HG03045 (cell line): ENCODE results near the gene CPLX3.

ENCODE experiments used
- ATAC-seq: cut with Tn5 transposase; IDR thresholded peaks from one replicate; pipeline ENCODE4 v1.9.1; 2021; ENCODE audit warnings: mild to moderate bottlenecking, moderate library complexity; ENCODE audit not compliant: unreplicated experiment

Gene CPLX3

GRCh38 chr15:74869726-74870407 is 43.4 kb downstream of the CPLX3 start:
- ATAC-seq = peak; percentile 43

DNA sequence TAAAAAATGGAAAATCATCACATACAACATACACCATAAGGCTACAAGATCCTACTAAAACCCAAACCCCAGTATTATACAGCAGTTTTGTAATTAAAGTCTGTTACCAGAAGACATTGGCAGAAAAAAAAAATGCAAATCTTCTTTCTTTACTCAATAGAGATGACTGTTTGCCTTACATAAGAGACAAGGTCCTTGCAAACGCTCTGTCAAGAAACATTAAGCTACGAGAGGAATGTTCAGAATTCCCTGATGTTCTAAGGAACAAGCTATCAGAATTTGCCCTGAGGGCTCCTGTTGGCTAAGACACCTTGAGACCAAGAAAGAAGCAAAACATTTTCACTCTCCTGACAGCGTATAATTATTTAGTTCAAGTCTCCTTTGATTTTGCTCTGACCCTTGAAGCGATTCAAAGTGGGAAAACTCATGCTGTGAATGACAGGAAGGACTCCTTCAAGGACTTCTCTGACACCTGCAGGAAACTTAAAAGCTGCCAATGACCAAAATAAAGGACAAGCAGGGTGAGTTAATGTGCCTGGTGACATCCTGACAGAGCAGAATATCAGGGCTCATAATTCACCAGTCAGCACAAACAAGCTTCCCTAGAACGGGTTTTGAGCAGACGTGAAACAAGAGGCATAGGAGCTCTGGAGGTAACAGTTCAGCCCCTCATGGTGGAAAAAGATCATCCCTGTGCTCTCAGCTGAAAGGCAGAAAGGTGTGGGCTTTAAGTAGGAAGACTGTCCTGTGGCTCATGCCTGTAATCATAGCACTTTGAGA is 44.2 kb downstream of the CPLX3 start:
- ATAC-seq = no peak

DNA sequence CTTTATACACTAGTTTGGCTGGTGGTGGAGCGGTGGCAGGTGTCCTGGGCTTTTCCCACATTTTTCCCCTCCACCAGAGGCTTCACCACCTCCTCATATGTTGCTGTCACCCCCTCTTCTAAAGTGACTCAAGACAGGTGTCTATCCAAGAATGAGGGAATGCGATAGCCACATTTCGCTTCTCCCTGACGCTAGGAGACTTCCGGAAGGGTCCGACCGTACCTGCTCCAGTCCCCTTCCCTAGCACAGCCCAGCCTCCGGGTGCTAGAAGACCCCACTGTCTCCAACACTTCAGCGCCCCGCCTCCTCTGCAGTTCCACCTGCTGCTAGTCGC is 46.2 kb downstream of the CPLX3 start:
- no peak for ATAC-seq

- peak; percentile 82 for ATAC-seq
Measured at GRCh38 chr15:74873036-74873755, 46.8 kb downstream of the CPLX3 start, which contains the start of gene SCAMP2. Gene SCAMP2 (minus strand): TSS chr15:74873365. CDS start chr15:74873255, 110 bp downstream.

DNA sequence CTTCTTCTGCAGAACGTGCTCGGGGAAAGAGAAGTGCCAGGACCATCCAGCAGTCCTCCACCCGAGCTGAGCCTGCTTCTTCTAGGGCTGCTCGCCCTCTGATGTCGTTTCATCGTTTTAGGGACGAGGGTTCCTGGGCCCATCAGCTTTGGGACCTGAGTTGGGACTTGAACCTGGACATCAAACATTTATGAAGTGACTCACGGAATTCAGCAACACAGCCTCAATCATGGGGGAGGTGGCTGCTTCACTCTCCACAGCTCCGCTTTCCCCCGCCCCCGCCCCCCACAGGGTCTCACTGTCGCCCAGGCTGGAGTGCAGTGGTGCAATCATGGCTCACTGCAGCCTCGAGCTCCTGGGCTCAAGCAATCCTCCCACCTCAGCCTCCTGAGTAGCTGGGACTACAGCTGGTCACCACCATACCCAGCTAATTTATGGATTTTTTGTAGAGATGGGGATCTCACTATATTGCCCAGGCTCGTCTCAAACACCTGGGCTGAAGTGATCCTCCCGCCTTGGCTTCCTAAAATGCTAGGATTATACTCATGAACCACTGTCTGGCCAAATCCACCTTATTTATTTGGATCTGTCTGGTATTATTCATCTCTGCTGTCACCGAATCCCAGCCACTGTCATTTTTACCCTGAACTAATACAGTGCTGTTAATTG is 47.5 kb downstream of the CPLX3 start:
- no peak for ATAC-seq

DNA sequence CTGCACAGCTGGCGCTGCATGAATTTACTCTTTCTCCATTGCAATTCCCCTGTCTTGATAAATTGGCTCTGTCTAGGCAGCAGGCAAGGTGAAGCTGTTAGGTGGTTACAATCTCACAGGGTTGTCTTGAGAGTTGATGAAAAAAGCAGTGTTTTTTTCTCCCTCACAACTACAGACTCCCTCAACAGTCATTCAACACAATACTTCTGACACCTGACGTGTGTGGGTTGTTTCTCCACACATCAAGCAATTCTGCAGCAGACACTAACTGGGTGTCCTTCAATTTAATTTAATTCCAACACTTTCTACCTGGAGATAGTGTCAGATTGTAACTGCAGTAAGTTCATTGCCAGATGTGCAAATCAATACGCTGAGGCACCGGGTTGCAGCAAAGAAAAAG is 51.8 kb downstream of the CPLX3 start:
- ATAC-seq = no peak
